DOHH2 (cell line): ENCODE results near the gene PRAMEF8.
"Not testable (repeated sequence)": the region's sequence is repeated elsewhere in the genome, so short reads cannot be mapped to it uniquely, and the experiment has no call there.

ENCODE experiments used
- H3F3A ChIP-seq: fragments of 200-600 bp; sonication (generic), shearing (Covaris generic); 2 replicates; pipeline ENCODE4 v1.6.0; 2016; ENCODE audit warnings: antibody characterized with exemption, mild to moderate bottlenecking; ENCODE audit not compliant: control insufficient read depth, insufficient read depth
- H3K27ac ChIP-seq: fragments of 200-600 bp; sonication (generic); 2 replicates; pipeline ENCODE4 v1.5.1; 2014; ENCODE audit warnings: low read depth, mild to moderate bottlenecking, low read length, moderate library complexity
- H3K27me3 ChIP-seq: fragments of 200-600 bp; sonication (generic); 2 replicates; pipeline ENCODE4 v1.6.1; 2014; ENCODE audit warnings: mild to moderate bottlenecking, low read length, mixed read lengths; ENCODE audit not compliant: control insufficient read depth
- H3K36me3 ChIP-seq: fragments of 200-600 bp; sonication (generic); 2 replicates; pipeline ENCODE4 v1.6.1; 2014; ENCODE audit warnings: mild to moderate bottlenecking, low read length, moderate library complexity, mixed read lengths; ENCODE audit not compliant: control insufficient read depth
- H3K4me1 ChIP-seq: fragments of 200-600 bp; sonication (generic); 2 replicates; pipeline ENCODE4 v1.6.1; 2014; ENCODE audit warnings: mild to moderate bottlenecking, low read length, mixed read lengths; ENCODE audit not compliant: control insufficient read depth
- H3K4me2 ChIP-seq: fragments of 200-600 bp; sonication (generic); 2 replicates; pipeline ENCODE4 v1.6.0; 2014; ENCODE audit warnings: mild to moderate bottlenecking, low read length, moderate library complexity
- H3K4me3 ChIP-seq: fragments of 200-600 bp; sonication (generic); 2 replicates; pipeline ENCODE4 v1.5.1; 2014; ENCODE audit warnings: mild to moderate bottlenecking, low read length, mixed read lengths
- H3K79me2 ChIP-seq: fragments of 200-600 bp; sonication (generic); 2 replicates; pipeline ENCODE4 v1.6.1; 2014; ENCODE audit warnings: mild to moderate bottlenecking, low read length, mixed read lengths; ENCODE audit not compliant: control insufficient read depth
- H3K9me2 ChIP-seq: fragments of 200-600 bp; sonication (generic); replicated peaks from 2 replicates; pipeline ENCODE4 v1.6.1; 2014; ENCODE audit warnings: mild to moderate bottlenecking, low read length, mixed read lengths; ENCODE audit not compliant: control insufficient read depth
- H3K9me3 ChIP-seq: fragments of 200-600 bp; sonication (generic); 2 replicates; pipeline ENCODE4 v1.6.1; 2014; ENCODE audit warnings: antibody characterized with exemption, low read length, mixed read lengths; ENCODE audit not compliant: control insufficient read depth, insufficient read depth
- H4K20me1 ChIP-seq: fragments of 200-600 bp; sonication (generic); 2 replicates; pipeline ENCODE4 v1.6.0; 2014; ENCODE audit warnings: low read depth, mild to moderate bottlenecking, antibody characterized with exemption, low read length, moderate library complexity; ENCODE audit not compliant: control insufficient read depth, insufficient read depth

Gene PRAMEF8

GRCh38 chr1:13237572-13237971 lies 47.4 kb downstream of the PRAMEF8 start:
- not testable (repeated sequence) for H3K4me3 ChIP-seq, H3K36me3 ChIP-seq, H3K27me3 ChIP-seq, H3K79me2 ChIP-seq, H3K4me1 ChIP-seq, H4K20me1 ChIP-seq, H3F3A ChIP-seq, H3K9me2 ChIP-seq, H3K9me3 ChIP-seq, H3K27ac ChIP-seq, H3K4me2 ChIP-seq

- not testable (repeated sequence) for H3K4me3 ChIP-seq, H3K27ac ChIP-seq, H3K9me2 ChIP-seq, H3F3A ChIP-seq, H3K36me3 ChIP-seq, H3K9me3 ChIP-seq, H4K20me1 ChIP-seq, H3K4me1 ChIP-seq, H3K27me3 ChIP-seq, H3K4me2 ChIP-seq, H3K79me2 ChIP-seq
Measured at GRCh38 chr1:13234057-13234456, 50.9 kb downstream of the PRAMEF8 start.

- not testable (repeated sequence) for H3F3A ChIP-seq, H3K4me2 ChIP-seq, H3K9me2 ChIP-seq, H4K20me1 ChIP-seq, H3K4me3 ChIP-seq, H3K9me3 ChIP-seq, H3K4me1 ChIP-seq, H3K79me2 ChIP-seq, H3K27me3 ChIP-seq, H3K27ac ChIP-seq, H3K36me3 ChIP-seq
Measured at GRCh38 chr1:13232056-13232455, 52.9 kb downstream of the PRAMEF8 start.
